Osteoblast (primary cell): ENCODE measurements around the gene BPIFB1. TPM values are rescaled to one million over a fixed set of nuclear protein-coding genes. Genes with fewer than 3 reads are reported as not detected.

Source experiments
- DNase-seq: peaks from one replicate; pipeline ENCODE4 v3.0.0; 2011; ENCODE audit warnings: low spot score, mixed read lengths; ENCODE audit not compliant: insufficient read length; ENCODE audit errors: missing footprints
- H2AFZ ChIP-seq: 2 replicates; pipeline ENCODE4 v1.6.0; 2011; ENCODE audit warnings: mild to moderate bottlenecking, low read length
- H3K27ac ChIP-seq: 2 replicates; pipeline ENCODE4 v1.5.1; 2011; ENCODE audit warnings: mild to moderate bottlenecking, low read depth, low read length, moderate library complexity
- H3K27me3 ChIP-seq: 2 replicates; pipeline ENCODE4 v1.6.0; 2012; ENCODE audit warnings: mild to moderate bottlenecking, control low read depth, inconsistent platforms, low read length, moderate library complexity; ENCODE audit not compliant: insufficient read depth
- H3K36me3 ChIP-seq: 2 replicates; pipeline ENCODE4 v1.5.1; 2011; ENCODE audit warnings: mild to moderate bottlenecking, low read length, control low read depth, moderate library complexity; ENCODE audit not compliant: insufficient read depth
- H3K4me1 ChIP-seq: 2 replicates; pipeline ENCODE4 v1.5.1; 2011; ENCODE audit warnings: mild to moderate bottlenecking, low read length, control low read depth, moderate library complexity; ENCODE audit not compliant: insufficient read depth
- H3K4me2 ChIP-seq: 2 replicates; pipeline ENCODE4 v1.6.0; 2011; ENCODE audit warnings: mild to moderate bottlenecking, low read length; ENCODE audit not compliant: insufficient read depth
- H3K4me3 ChIP-seq: fragments of 200-600 bp; sonication (generic); 3 replicates; pipeline ENCODE4 v1.5.1; 2012; ENCODE audit warnings: mild to moderate bottlenecking, low read length, inconsistent platforms; ENCODE audit not compliant: insufficient read depth
- H3K79me2 ChIP-seq: 2 replicates; pipeline ENCODE4 v1.6.0; 2012; ENCODE audit warnings: mild to moderate bottlenecking, low read length, control low read depth, inconsistent platforms; ENCODE audit not compliant: insufficient read depth
- H3K9me3 ChIP-seq: 2 replicates; pipeline ENCODE4 v1.5.1; 2011; ENCODE audit warnings: low read depth, low read length, control low read depth
- H4K20me1 ChIP-seq: 2 replicates; pipeline ENCODE4 v1.6.0; 2012; ENCODE audit warnings: mild to moderate bottlenecking, low read length, control low read depth; ENCODE audit not compliant: insufficient read depth
- CTCF ChIP-seq: IDR thresholded peaks from 2 replicates; pipeline ENCODE4 v1.5.1; 2011; ENCODE audit warnings: mild to moderate bottlenecking, low read depth, low read length, moderate library complexity; ENCODE audit errors: extremely low read depth
- total RNA-seq: library from RNA; depleted of rRNA; stranded (reverse); fragments of >200 nt; gene quantifications from 2 replicates; pipeline ENCODE4 v1.2.3, GENCODE V29; 2012

Gene BPIFB1
- total RNA-seq, 1 donor, result not detected

GRCh38 chr20:33352258-33353012 is 69.4 kb downstream of the BPIFB1 start:
- H3K9me3 ChIP-seq, result no peaks in the 10 kb centered on the region
- no peak overlapping the region for H3K4me3 ChIP-seq
- DNase-seq, result no peak
- H3K36me3 ChIP-seq, result peaks cover 4% of the 10 kb centered on the region
- H3K79me2 ChIP-seq, result no peaks in the 10 kb centered on the region
- H3K4me1 ChIP-seq, result no peaks in the 10 kb centered on the region
- no peaks in the 10 kb centered on the region for H4K20me1 ChIP-seq
- H3K27me3 ChIP-seq, result no peaks in the 10 kb centered on the region
- H2AFZ ChIP-seq, result no peak overlapping the region
- H3K4me2 ChIP-seq, result no peak overlapping the region
- no peak overlapping the region for H3K27ac ChIP-seq
- no peak for TF ChIP-seq CTCF

GRCh38 chr20:33353013-33353402 is 70.0 kb downstream of the BPIFB1 start:
- Histone ChIP-seq H3K9me3 (no peaks in the 10 kb centered on the region), H3K4me1 (no peaks in the 10 kb centered on the region), H3K36me3 (peaks cover 6% of the 10 kb centered on the region), H3K4me2 (no peak overlapping the region), H3K27me3 (no peaks in the 10 kb centered on the region), H3K27ac (no peak overlapping the region), H3K4me3 (no peak overlapping the region), H2AFZ (no peak overlapping the region), H3K79me2 (no peaks in the 10 kb centered on the region), H4K20me1 (no peaks in the 10 kb centered on the region)
- no peak for DNase-seq
- no peak for TF ChIP-seq CTCF

Other genes with a start within 250 kb of the BPIFB1 start
- not detected in 2 replicates for gene BPIFB3, start 229.3 kb upstream of the BPIFB1 start, total RNA-seq
- gene BPIFB4, start 203.6 kb upstream of the BPIFB1 start, total RNA-seq, result not detected in 2 replicates
- not detected in 2 replicates for gene BPIFA2, start 115.1 kb upstream of the BPIFB1 start, total RNA-seq
- gene BPIFA3, start 65.9 kb upstream of the BPIFB1 start, total RNA-seq, result not detected in 2 replicates
- not detected in 2 replicates for gene BPIFA1, start 47.2 kb upstream of the BPIFB1 start, total RNA-seq
- 14.4 and 16.6 TPM in 2 replicates for gene CDK5RAP1, start 118.3 kb downstream of the BPIFB1 start, total RNA-seq
- gene SNTA1, start 160.5 kb downstream of the BPIFB1 start, total RNA-seq, result 27.1 and 27.5 TPM in 2 replicates
- 10.3 and 11.2 TPM in 2 replicates for gene CBFA2T2, start 206.9 kb downstream of the BPIFB1 start, total RNA-seq